Hindlimb muscle (tissue), 1 donor: ENCODE data around the gene KCNJ2. TPM values are rescaled to one million over a fixed set of nuclear protein-coding genes. Genes with fewer than 3 reads are reported as not detected.
A peak's percentile ranks its signal among the peaks of the same experiment; 100 is the strongest.

Experiments used
- DNase-seq: peaks from one replicate; pipeline ENCODE4 v3.0.0-alpha.2; 2013
- polyA plus RNA-seq: library from polyadenylated mRNA; unstranded; fragments of 120-200 nt; gene quantifications from one replicate; pipeline ENCODE4 v1.2.1, GENCODE V29; 2013; ENCODE audit not compliant: insufficient read length

KCNJ2 gene
- polyA plus RNA-seq = 3.4 TPM

- DNase-seq = peak; percentile 92
Measured at GRCh38 chr17:70168977-70169708, at the start of gene KCNJ2. Gene KCNJ2, plus strand, starts transcription at chr17:70169532. Its CDS starts 5,508 bp downstream, at chr17:70175040.

GRCh38 chr17:70119545-70119944 lies 49.8 kb upstream of the KCNJ2 start:
- DNase-seq = no peak

GRCh38 chr17:70119983-70120382 lies 49.3 kb upstream of the KCNJ2 start:
- no peak for DNase-seq

- DNase-seq = no peak
Measured at GRCh38 chr17:70120425-70120824, 48.9 kb upstream of the KCNJ2 start.

GRCh38 chr17:70121126-70121525 lies 48.2 kb upstream of the KCNJ2 start:
- no peak for DNase-seq

GRCh38 chr17:70123193-70123592 lies 46.1 kb upstream of the KCNJ2 start:
- DNase-seq = no peak

GRCh38 chr17:70124723-70125122 lies 44.6 kb upstream of the KCNJ2 start:
- DNase-seq = no peak

GRCh38 chr17:70127221-70127873 lies 42.0 kb upstream of the KCNJ2 start:
- no peak for DNase-seq

GRCh38 chr17:70128727-70129238 lies 40.5 kb upstream of the KCNJ2 start:
- no peak for DNase-seq

GRCh38 chr17:70130289-70130688 lies 39.0 kb upstream of the KCNJ2 start:
- DNase-seq = no peak

- DNase-seq = no peak
Measured at GRCh38 chr17:70132505-70132904, 36.8 kb upstream of the KCNJ2 start.

- no peak for DNase-seq
Measured at GRCh38 chr17:70134042-70134441, 35.3 kb upstream of the KCNJ2 start.

- no peak for DNase-seq
Measured at GRCh38 chr17:70134777-70135176, 34.6 kb upstream of the KCNJ2 start.

- no peak for DNase-seq
Measured at GRCh38 chr17:70136131-70136530, 33.2 kb upstream of the KCNJ2 start.

- DNase-seq = peak; percentile 28
Measured at GRCh38 chr17:70137451-70138230, 31.7 kb upstream of the KCNJ2 start.

- DNase-seq = peak; percentile 34
Measured at GRCh38 chr17:70138291-70138865, 31.0 kb upstream of the KCNJ2 start.

- no peak for DNase-seq
Measured at GRCh38 chr17:70139449-70139993, 29.8 kb upstream of the KCNJ2 start.

GRCh38 chr17:70144260-70144846 lies 25.0 kb upstream of the KCNJ2 start:
- DNase-seq = peak; percentile 38

- DNase-seq = no peak
Measured at GRCh38 chr17:70153210-70153609, 16.1 kb upstream of the KCNJ2 start.

- no peak for DNase-seq
Measured at GRCh38 chr17:70157151-70157550, 12.2 kb upstream of the KCNJ2 start.

- DNase-seq = no peak
Measured at GRCh38 chr17:70158180-70158579, 11.2 kb upstream of the KCNJ2 start.

GRCh38 chr17:70158591-70158990 lies 10.7 kb upstream of the KCNJ2 start:
- DNase-seq = no peak
